Measurements from ENCODE around the gene MTRR. TPM values are rescaled to one million over a fixed set of nuclear protein-coding genes. Genes with fewer than 3 reads are reported as not detected.

The MTRR gene
- total and polyA plus RNA-seq, 9 donors: 21.8 to 65.9 (median 42.5) TPM

DNA sequence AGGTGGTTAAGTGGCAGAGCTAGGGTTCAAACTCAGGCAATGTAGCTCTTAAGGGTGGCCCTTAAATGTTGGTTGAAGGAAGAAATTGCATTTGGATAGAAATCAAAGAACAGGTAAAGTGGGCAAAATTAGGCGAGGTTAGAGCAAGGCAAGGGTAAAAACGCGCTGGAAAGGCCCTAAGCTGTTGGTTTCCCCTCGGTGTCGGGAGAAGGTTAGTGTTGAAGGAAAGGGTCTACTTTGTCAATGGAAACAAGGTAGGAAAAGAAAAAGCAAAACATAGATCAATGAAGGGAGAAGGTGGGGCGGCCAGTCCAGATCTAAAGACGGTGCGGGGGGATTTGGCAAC lies 548 bp upstream of the MTRR start:
- peak overlapping the region; percentile 33 to 57 for H3K27ac ChIP-seq
- TF ChIP-seq EP300 (IDR thresholded peaks at IDR 0.05): no peak
- no peak for TF ChIP-seq POLR2A (IDR thresholded peaks at IDR 0.05)
- TF ChIP-seq, protein P1, sequence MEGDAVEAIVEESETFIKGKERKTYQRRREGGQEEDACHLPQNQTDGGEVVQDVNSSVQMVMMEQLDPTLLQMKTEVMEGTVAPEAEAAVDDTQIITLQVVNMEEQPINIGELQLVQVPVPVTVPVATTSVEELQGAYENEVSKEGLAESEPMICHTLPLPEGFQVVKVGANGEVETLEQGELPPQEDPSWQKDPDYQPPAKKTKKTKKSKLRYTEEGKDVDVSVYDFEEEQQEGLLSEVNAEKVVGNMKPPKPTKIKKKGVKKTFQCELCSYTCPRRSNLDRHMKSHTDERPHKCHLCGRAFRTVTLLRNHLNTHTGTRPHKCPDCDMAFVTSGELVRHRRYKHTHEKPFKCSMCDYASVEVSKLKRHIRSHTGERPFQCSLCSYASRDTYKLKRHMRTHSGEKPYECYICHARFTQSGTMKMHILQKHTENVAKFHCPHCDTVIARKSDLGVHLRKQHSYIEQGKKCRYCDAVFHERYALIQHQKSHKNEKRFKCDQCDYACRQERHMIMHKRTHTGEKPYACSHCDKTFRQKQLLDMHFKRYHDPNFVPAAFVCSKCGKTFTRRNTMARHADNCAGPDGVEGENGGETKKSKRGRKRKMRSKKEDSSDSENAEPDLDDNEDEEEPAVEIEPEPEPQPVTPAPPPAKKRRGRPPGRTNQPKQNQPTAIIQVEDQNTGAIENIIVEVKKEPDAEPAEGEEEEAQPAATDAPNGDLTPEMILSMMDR (IDR thresholded peaks at IDR 0.05): no peak
- H3K9me3 ChIP-seq: no peaks in the 10 kb centered on the region
- WGBS, 3 donors: 0% methylated on average over 8 of the region's 8 CpGs
- no peaks in the 10 kb centered on the region for H3K36me3 ChIP-seq
- H3K4me3 ChIP-seq: peak overlapping the region; percentile 99
- no peaks in the 10 kb centered on the region for H3K27me3 ChIP-seq
- DNase-seq: no peak
- H3K4me1 ChIP-seq (ENCODE audit: insufficient read depth): peaks cover 3% of the 10 kb centered on the region
- intact Hi-C loops (cut with DNase I): no loop called here

DNA sequence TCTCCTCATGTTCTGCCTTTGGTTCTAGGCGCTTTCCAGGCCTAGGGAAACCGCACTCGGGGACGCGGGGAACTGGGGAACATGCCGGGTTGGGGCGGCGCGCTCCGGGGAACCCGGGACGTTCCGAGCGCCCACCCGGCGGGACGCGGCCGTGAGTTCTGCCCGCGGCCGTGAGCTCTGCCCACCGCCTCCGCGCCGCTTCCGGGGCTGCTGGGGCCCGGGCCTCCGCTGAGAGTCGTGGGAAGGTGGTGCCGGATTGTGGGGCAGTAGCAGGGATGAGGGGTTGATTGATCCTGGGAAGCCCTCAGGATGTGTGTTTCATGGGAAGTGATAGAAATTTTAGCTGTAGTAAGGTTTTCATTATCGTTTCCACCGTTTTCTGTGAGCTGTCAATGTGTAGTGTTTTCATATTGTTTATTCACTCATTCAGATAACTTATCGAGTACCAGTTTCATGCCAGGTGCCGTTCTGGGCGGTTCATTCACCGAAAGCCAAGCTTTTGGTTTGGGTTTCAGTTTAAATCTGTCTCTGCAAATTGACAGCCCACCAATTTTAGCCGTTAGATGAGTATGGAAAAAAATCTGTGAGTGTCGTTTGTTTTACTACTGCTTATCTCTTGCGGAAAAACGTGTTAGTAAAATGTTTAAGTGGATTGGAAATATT lies 657 bp downstream of the MTRR start:
- TF ChIP-seq, protein P1 (IDR thresholded peaks at IDR 0.05): no peak
- TF ChIP-seq EP300 (IDR thresholded peaks at IDR 0.05) (no peak), POLR2A (IDR thresholded peaks at IDR 0.05) (no peak)
- DNase-seq: no peak
- H3K4me3 ChIP-seq: peak overlapping the region; percentile 99
- no peaks in the 10 kb centered on the region for H3K9me3 ChIP-seq
- no peaks in the 10 kb centered on the region for H3K36me3 ChIP-seq
- peak overlapping the region; percentile 17 to 57 for H3K27ac ChIP-seq
- H3K27me3 ChIP-seq: no peaks in the 10 kb centered on the region
- intact Hi-C loops (cut with DNase I): no loop called here
- H3K4me1 ChIP-seq (ENCODE audit: insufficient read depth): peaks cover 3% of the 10 kb centered on the region
- WGBS, 3 donors: 0 to 1% (median 1%) methylated on average over 26 to 41 of the region's 41 CpGs

DNA sequence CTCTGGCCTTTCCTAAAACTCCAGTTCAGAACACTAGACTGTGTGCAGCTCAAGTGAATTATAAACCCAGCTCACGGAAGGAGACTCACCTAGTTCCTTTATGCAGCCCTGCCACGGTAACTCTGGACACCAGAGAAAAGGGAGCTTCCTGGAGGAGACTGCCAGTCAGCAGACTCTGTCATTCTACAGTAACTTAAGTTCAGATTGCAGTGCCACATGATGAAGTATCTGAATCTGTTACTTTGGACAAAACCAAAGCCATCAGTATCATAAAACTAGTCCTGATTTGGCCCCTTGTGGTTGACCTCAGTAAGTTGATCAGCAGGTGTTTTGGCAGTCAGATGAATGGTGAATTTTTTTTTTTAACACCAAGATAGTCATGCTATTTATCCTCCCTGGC lies 2.7 kb downstream of the MTRR start:
- no peak overlapping the region for H3K4me3 ChIP-seq
- 78 to 86% (median 85%) methylated on average over 2 of the region's 2 CpGs for WGBS, 3 donors
- peaks cover 3% of the 10 kb centered on the region for H3K4me1 ChIP-seq (ENCODE audit: insufficient read depth)
- H3K27me3 ChIP-seq: no peaks in the 10 kb centered on the region
- intact Hi-C loops (cut with DNase I): no loop called here
- TF ChIP-seq EP300 (IDR thresholded peaks at IDR 0.05): no peak
- TF ChIP-seq, protein P1 (IDR thresholded peaks at IDR 0.05): no peak
- no peaks in the 10 kb centered on the region for H3K36me3 ChIP-seq
- no peak for DNase-seq
- no peaks in the 10 kb centered on the region for H3K9me3 ChIP-seq
- H3K27ac ChIP-seq: no peak overlapping the region

DNA sequence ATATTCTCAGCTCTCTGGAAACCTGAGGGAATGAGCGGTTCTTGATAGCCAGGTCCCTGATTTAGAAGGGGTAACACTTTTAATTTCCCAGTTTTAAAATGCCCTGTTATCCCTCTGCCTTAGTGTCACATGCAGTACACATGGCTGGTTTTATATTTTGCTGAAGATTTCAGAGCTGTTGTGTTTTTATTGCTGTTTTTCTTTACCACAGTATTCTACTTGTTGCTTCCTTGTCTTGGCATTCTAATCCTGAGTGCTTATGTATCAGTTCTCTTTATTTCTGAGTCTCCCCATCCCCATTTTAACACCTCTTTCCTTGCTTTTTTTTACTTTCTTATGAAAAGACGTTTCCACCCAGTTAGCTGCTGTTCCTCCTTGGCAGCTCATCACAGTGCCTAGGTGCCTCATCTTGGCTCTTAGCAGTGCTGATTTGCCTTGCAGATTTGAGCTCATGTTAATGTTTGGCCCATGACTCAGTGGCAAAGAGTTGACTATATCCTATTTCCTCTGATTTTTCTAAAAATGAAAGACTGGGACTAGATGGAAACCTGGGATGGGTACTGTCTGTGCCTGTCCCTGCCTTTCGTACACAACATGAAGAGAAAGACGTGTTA lies 3.7 kb downstream of the MTRR start:
- no peak for DNase-seq
- no peak overlapping the region for H3K27ac ChIP-seq
- TF ChIP-seq, protein P1 (IDR thresholded peaks at IDR 0.05): no peak
- no peak for TF ChIP-seq EP300 (IDR thresholded peaks at IDR 0.05)
- TF ChIP-seq POLR2A (IDR thresholded peaks at IDR 0.05): no peak
- WGBS, 3 donors: 83 to 85% (median 83%) methylated on average over 4 of the region's 4 CpGs
- intact Hi-C loops (cut with DNase I): no loop called here
- no peaks in the 10 kb centered on the region for H3K36me3 ChIP-seq
- H3K9me3 ChIP-seq: no peaks in the 10 kb centered on the region
- no peak overlapping the region for H3K4me3 ChIP-seq
- H3K27me3 ChIP-seq: no peaks in the 10 kb centered on the region
- H3K4me1 ChIP-seq (ENCODE audit: insufficient read depth): peaks cover 3% of the 10 kb centered on the region

All from ovary (tissue), 9 donors.